Calu3 (cell line): ENCODE measurements around the gene TTC6. TPM values are rescaled to one million over a fixed set of nuclear protein-coding genes. Genes with fewer than 3 reads are reported as not detected.

ENCODE experiments used
- BruUV-seq: library from RNA; stranded (reverse); fragments of 400-500 nt; replicated peaks from 2 replicates; lab custom pipeline; 2021; lab: Mats Ljungman, UMichigan
- CTCF ChIA-PET: fragments of 300-600 bp; sonication (Branson Sonifier 250); formaldehyde crosslinking; loops from one replicate; lab custom pipeline; 2022; ENCODE audit warnings: antibody characterized with exemption; lab: Charles Lee
- DNase-seq: peaks from one replicate; pipeline ENCODE4 v3.0.0; 2022
- H3K27ac Mint-ChIP-seq: one replicate; pipeline ENCODE4 v1.8.0; 2022; ENCODE audit warnings: mixed read lengths; ENCODE audit not compliant: unreplicated experiment
- H3K27me3 Mint-ChIP-seq: one replicate; pipeline ENCODE4 v1.8.0; 2022; ENCODE audit warnings: mixed read lengths; ENCODE audit not compliant: unreplicated experiment
- H3K36me3 Mint-ChIP-seq: one replicate; pipeline ENCODE4 v1.8.0; 2022; ENCODE audit warnings: mild to moderate bottlenecking, moderate library complexity, mixed read lengths; ENCODE audit not compliant: insufficient read depth, unreplicated experiment
- H3K4me1 Mint-ChIP-seq: one replicate; pipeline ENCODE4 v1.8.0; 2022; ENCODE audit warnings: mild to moderate bottlenecking, low read depth, mixed read lengths; ENCODE audit not compliant: unreplicated experiment
- H3K4me3 Mint-ChIP-seq: one replicate; pipeline ENCODE4 v1.8.0; 2022; ENCODE audit warnings: mild to moderate bottlenecking, low read depth, moderate library complexity, mixed read lengths; ENCODE audit not compliant: unreplicated experiment
- H3K9me3 Mint-ChIP-seq: one replicate; pipeline ENCODE4 v1.8.0; 2022; ENCODE audit warnings: low read depth, mixed read lengths; ENCODE audit not compliant: unreplicated experiment
- CTCF ChIP-seq: fragments of 200-600 bp; IDR thresholded peaks from one replicate; pipeline ENCODE4 v1.8.0; 2022; ENCODE audit warnings: antibody characterized with exemption; ENCODE audit not compliant: unreplicated experiment
- intact Hi-C: fragments of 100-400 bp; cut with micrococcal nuclease; formaldehyde crosslinking; loops from one replicate; pipeline ENCODE4 v1.10.0; 2022; ENCODE audit not compliant: unreplicated experiment
- total RNA-seq: library from RNA; stranded (reverse); gene quantifications from 2 replicates; pipeline ENCODE4 v1.2.3, GENCODE V29; 2022

The TTC6 gene
- total RNA-seq, 1 experiment from 2014 or later = 13.8 TPM

GRCh38 chr14:37598747-37599506 is 3.5 kb downstream of the TTC6 start:
- no peak for DNase-seq
- peaks cover 50% of the 10 kb centered on the region for H3K36me3 Mint-ChIP-seq
- CTCF ChIA-PET = no interaction called here
- peak overlapping the region; percentile 75 for H3K4me3 Mint-ChIP-seq
- TF ChIP-seq CTCF = no peak
- intact Hi-C loops = loop anchor here (5.0 kb wide), 1 partner anchor 198 kb away; no protein-coding TSS in a partner anchor
- H3K9me3 Mint-ChIP-seq = no peaks in the 10 kb centered on the region
- no TSS peak for BruUV-seq
- H3K4me1 Mint-ChIP-seq = peaks cover 25% of the 10 kb centered on the region
- H3K27me3 Mint-ChIP-seq = no peaks in the 10 kb centered on the region
- peak overlapping the region; percentile 27 for H3K27ac Mint-ChIP-seq

- H3K4me3 Mint-ChIP-seq = peak overlapping the region; percentile 75
- no TSS peak for BruUV-seq
- no peaks in the 10 kb centered on the region for H3K9me3 Mint-ChIP-seq
- TF ChIP-seq CTCF = no peak
- peaks cover 45% of the 10 kb centered on the region for H3K36me3 Mint-ChIP-seq
- no peaks in the 10 kb centered on the region for H3K27me3 Mint-ChIP-seq
- H3K27ac Mint-ChIP-seq = peak overlapping the region; percentile 27
- intact Hi-C loops = loop anchor here (5.0 kb wide), 1 partner anchor 198 kb away; no protein-coding TSS in a partner anchor
- H3K4me1 Mint-ChIP-seq = peaks cover 25% of the 10 kb centered on the region
- CTCF ChIA-PET = no interaction called here
- peak; percentile 46 for DNase-seq
These were observed 4.3 kb downstream of the TTC6 start for GRCh38 chr14:37599507-37600368.

- Mint-ChIP-seq H3K9me3 (no peaks in the 10 kb centered on the region), H3K4me3 (peak overlapping the region; percentile 75), H3K27me3 (no peaks in the 10 kb centered on the region), H3K4me1 (peaks cover 25% of the 10 kb centered on the region), H3K27ac (no peak overlapping the region), H3K36me3 (peaks cover 32% of the 10 kb centered on the region)
- DNase-seq = no peak
- intact Hi-C loops = no loop called here
- TF ChIP-seq CTCF = no peak
- CTCF ChIA-PET = interaction anchor here (1.3 kb wide), 1 partner anchor 273 kb away, joined by 3 read pairs; no protein-coding TSS in a partner anchor
- no TSS peak for BruUV-seq
These were observed 5.7 kb downstream of the TTC6 start for GRCh38 chr14:37600880-37601741.

- CTCF ChIA-PET = interaction anchor here (1.3 kb wide), 1 partner anchor 273 kb away, joined by 3 read pairs; no protein-coding TSS in a partner anchor
- Mint-ChIP-seq H3K27me3 (no peaks in the 10 kb centered on the region), H3K4me3 (no peak overlapping the region), H3K9me3 (no peaks in the 10 kb centered on the region), H3K4me1 (peaks cover 25% of the 10 kb centered on the region), H3K36me3 (peaks cover 25% of the 10 kb centered on the region), H3K27ac (no peak overlapping the region)
- no peak for TF ChIP-seq CTCF
- intact Hi-C loops = no loop called here
- DNase-seq = no peak
- BruUV-seq = no TSS peak
These were observed 6.4 kb downstream of the TTC6 start for GRCh38 chr14:37601865-37602264.
